GM10266 (cell line): Measurements from ENCODE around the gene EEF2K.
A peak's percentile ranks its signal among the peaks of the same experiment; 100 is the strongest.

Source experiments
- DNase-seq: peaks from one replicate; pipeline ENCODE4 v3.0.0; 2012; ENCODE audit errors: extremely low spot score
- TF ChIP-seq, protein P1 (sequence below): IDR thresholded peaks from 2 replicates; pipeline ENCODE4 v1.5.1; 2012; ENCODE audit warnings: mild to moderate bottlenecking, low read depth; ENCODE audit not compliant: control insufficient read depth, insufficient read depth; ENCODE audit errors: missing control alignments

EEF2K gene

DNA sequence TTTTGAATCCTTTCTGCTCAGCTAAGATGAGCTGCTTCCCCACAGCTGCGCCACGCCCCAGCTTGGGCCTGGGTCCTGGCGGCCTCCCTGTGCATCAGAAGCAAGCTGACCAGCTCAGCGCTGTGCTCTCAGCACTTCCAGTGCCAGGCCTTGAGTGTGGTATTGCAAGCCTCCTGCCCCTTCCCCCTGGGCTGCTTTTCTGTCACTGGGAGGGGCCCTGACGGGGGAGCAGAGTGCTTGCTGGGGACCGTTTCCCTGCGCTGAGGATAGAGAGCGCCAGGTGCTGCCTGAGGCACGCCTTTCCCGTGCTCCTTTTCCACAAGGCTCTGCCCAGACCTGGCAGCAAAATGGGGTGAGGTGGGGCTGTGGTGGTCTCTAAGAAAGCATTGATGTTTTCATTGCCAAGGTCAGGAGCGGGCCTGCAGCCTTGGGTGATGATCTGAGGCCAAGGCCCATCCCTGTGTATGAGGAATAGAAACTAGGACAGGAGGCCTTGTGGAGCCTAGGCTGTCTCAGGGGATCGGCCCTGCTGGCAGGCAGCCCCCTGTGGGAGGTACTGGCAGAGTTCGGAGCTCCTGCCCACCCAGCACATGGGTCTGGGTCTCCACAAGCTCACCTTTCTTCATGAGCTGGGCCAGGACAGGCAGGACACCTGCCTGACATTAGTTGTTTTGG is 120.8 kb downstream of the EEF2K start:
- TF ChIP-seq, protein P1, sequence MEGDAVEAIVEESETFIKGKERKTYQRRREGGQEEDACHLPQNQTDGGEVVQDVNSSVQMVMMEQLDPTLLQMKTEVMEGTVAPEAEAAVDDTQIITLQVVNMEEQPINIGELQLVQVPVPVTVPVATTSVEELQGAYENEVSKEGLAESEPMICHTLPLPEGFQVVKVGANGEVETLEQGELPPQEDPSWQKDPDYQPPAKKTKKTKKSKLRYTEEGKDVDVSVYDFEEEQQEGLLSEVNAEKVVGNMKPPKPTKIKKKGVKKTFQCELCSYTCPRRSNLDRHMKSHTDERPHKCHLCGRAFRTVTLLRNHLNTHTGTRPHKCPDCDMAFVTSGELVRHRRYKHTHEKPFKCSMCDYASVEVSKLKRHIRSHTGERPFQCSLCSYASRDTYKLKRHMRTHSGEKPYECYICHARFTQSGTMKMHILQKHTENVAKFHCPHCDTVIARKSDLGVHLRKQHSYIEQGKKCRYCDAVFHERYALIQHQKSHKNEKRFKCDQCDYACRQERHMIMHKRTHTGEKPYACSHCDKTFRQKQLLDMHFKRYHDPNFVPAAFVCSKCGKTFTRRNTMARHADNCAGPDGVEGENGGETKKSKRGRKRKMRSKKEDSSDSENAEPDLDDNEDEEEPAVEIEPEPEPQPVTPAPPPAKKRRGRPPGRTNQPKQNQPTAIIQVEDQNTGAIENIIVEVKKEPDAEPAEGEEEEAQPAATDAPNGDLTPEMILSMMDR: no peak
- DNase-seq: no peak

DNA sequence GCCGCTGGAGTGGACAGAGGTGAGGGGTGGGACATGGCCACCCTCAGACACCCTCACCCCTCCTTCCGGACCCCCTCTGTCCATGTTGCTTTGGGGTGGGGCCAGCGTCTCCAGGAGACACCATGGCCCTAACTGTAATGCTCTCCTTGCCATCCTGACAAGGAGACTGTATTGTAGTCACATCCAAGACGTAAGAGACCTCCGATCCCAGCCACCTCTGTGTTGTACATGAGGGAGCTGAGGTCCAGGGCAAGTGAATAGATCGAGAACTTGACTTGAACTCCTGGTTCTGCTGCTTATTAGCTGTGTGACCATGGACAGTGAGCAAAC is 121.3 kb downstream of the EEF2K start:
- DNase-seq: no peak
- TF ChIP-seq, protein P1: no peak

DNA sequence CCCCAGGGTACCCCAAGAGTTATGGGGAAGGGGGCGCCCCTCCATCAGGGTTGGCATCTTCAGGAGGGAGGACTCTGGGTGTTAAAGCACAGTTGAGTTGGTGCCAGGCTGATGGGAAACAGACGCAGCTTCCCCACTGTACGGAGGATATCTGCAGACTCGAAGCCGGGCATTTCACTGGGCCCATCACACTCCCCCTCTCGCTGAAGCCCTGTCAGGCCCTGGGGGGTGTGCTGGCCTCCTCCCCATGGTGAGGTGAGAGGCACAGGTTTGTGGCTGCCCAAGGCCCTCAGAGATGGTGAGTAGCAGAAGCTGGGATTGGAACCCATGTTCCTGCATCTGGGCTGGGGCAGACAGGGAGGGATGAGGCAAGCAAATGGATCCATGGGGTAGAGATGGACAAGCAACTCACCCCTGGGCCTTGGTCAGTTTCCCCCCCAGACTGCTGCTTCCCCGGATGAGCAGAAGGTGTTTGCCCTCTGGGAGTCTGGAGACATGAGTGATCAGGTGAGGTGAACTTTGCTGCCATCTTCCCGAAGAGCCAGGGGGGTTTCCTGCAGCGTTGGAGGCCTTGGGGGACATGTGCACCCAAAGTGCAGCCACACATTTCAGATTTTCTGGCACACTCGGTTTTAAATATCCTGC is 122.1 kb downstream of the EEF2K start:
- peak; percentile 6 for DNase-seq

DNA sequence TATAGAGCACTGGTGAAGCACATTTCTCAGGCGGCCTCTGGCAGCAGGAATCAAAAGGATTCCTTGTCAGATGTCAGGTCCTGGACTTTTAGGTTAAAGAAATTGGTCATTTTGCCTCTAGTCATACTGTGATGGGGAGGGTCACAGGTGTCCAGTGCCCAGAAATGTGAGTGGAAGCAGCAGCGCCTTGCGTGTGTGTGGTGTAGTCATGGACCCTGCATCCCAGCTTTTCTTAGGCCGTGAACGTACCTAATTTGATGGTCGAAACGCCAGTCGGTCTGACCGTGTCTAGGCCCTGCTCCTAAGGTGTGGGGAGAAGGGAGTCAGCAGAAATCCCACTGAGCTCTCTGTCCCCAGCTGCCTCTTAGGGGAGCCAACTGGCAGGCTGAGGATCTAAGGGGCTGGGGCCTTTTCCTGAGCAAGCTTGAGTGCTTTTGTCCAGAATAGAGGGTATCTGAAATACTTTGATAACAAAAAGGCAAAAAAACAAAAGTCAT is 123.2 kb downstream of the EEF2K start:
- TF ChIP-seq, protein P1: no peak
- DNase-seq: no peak

More for the DNA sequence above, 122.1 kb downstream of the EEF2K start:
- TF ChIP-seq, protein P1: no peak

DNA sequence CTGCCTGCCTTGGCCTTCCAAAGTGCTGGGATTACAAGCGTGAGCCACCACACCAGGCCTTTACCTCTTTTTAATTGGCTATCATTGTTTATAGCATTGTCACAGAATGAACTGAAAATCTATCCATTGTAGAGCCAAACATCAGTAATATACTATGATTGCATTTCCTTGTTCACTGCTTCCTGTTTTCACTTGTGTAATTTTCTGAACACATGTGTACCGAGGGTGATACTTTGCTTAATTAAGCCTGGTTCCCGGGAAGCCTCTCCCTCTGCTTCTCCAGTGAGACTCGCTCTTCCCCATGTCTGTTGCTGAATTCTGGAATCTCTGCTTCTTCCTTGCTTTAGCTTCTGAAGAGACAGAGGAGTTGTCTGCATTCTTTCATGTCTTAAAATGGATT is 124.2 kb downstream of the EEF2K start:
- TF ChIP-seq, protein P1: no peak
- DNase-seq: no peak

DNA sequence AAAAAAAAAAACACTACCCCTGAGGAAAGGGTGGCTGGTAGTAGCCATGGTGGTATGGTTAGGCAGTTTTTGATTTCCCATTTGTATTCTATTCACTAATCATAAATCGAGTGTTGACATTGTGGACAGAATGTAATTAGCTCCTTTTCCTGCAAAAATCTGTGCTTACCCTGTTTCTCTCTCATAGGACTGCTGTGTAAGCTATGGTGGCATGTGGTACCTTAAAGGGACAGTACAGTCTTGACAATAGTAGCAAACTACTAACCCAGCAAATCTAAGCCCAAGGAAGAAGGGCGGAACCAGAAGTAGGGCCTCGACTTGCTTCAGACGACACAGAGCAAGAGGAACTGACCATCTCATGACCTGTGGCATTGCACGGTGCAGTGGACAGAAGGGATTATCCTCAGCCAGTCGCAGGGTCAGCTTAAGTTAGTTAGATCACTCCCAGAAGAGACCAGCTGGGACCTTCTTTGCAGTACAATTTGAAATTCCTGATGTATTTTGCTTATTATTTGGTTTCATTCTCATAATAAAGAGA is 127.4 kb downstream of the EEF2K start:
- TF ChIP-seq, protein P1: no peak
- DNase-seq: no peak
